ENCODE measurements around the gene BTBD9.

GRCh38 chr6:38658418-38659167 is 18.9 kb upstream of the BTBD9 start:
- TF ChIP-seq CTCF (IDR thresholded peaks at IDR 0.05; ENCODE audit: low read depth, low read length, poor library complexity, severe bottlenecking) (no peak), EZH2phosphoT487 (IDR thresholded peaks at IDR 0.05; ENCODE audit: borderline replicate concordance, low read length) (no peak)

All from DOHH2 (cell line).